Gastrocnemius medialis (tissue), 4 donors: ENCODE results near the gene PAGR1. TPM values are rescaled to one million over a fixed set of nuclear protein-coding genes. Genes with fewer than 3 reads are reported as not detected.

Source experiments
- ATAC-seq, 2 donors: fragments of 150-250 bp; one replicate each; pipeline ENCODE4 v1.9.1; 2016
- DNase-seq, 2 donors: peaks; one replicate each; pipeline ENCODE4 v3.0.0-alpha.2; 2019
- H3K27ac ChIP-seq, 4 donors: fragments of 200-600 bp; sonication (generic); 1 replicate in 1 of 4; 2 replicates in 3 of 4; pipeline ENCODE4 v1.5.1; 2016 to 2018; ENCODE audit warnings: mild to moderate bottlenecking in 2 of 4, moderate library complexity in 1 of 4
- H3K27me3 ChIP-seq, 3 donors: fragments of 200-600 bp; sonication (generic) in 2 of 3; 1 replicate in 1 of 3; 2 replicates in 2 of 3; pipeline versions ENCODE4 v1.5.1 to v1.6.0; 2016 to 2019; ENCODE audit warnings: mild to moderate bottlenecking in 1 of 3, moderate library complexity in 1 of 3
- H3K36me3 ChIP-seq, 2 donors: fragments of 200-600 bp; sonication (generic) in 1 of 2; one replicate each; pipeline ENCODE4 v1.5.1; 2017 to 2018
- H3K4me1 ChIP-seq, 2 donors: fragments of 200-600 bp; sonication (generic) in 1 of 2; one replicate each; pipeline ENCODE4 v1.5.1; 2016 to 2017; ENCODE audit warnings: mild to moderate bottlenecking in 2 of 2
- H3K4me3 ChIP-seq, 4 donors: fragments of 200-600 bp; sonication (generic) in 3 of 4; 1 replicate in 1 of 4; 2 replicates in 3 of 4; pipeline ENCODE4 v1.5.1; 2016 to 2019; ENCODE audit warnings: mild to moderate bottlenecking in 2 of 4
- H3K9me3 ChIP-seq, 3 donors: fragments of 200-600 bp; sonication (generic) in 2 of 3; 1 replicate in 1 of 3; 2 replicates in 2 of 3; pipeline ENCODE4 v1.5.1; 2016 to 2019
- POLR2A ChIP-seq, 2 donors: fragments of 450-650 bp; IDR thresholded peaks; one replicate each; pipeline ENCODE4 v1.6.1; 2017; ENCODE audit warnings: antibody characterized with exemption in 2 of 2, mild to moderate bottlenecking in 2 of 2, moderate library complexity in 2 of 2
- in situ Hi-C, 4 donors: fragments of 200-750 bp; cut with MboI; loops; one replicate each; pipeline versions ENCODE4 v1.15.0 to v1.8.0; 2017; ENCODE audit warnings: low sequenced_read_pairs in 4 of 4
- intact Hi-C: fragments of 100-400 bp; cut with DNase I; formaldehyde crosslinking; loops from one replicate; pipeline ENCODE4 v1.15.1; 2023; ENCODE audit warnings: low total_unique reads
- total RNA-seq, 4 donors: library from RNA; depleted of rRNA; stranded (reverse); fragments of >200 nt; gene quantifications; one replicate each; pipeline versions ENCODE4 v1.1.0 to v1.2.3, GENCODE V29; 2016
- TF ChIP-seq, protein P1 (sequence below), 5 experiments: fragments of 450-650 bp in 3 of 5; fragments of 200-600 bp in 2 of 5; sonication (generic) in 2 of 5; IDR thresholded peaks in 4 of 5; conservative IDR thresholded peaks in 1 of 5; 1 replicate in 4 of 5; 2 replicates in 1 of 5; pipeline ENCODE4 v1.5.1; 2016 to 2019; ENCODE audit warnings: antibody characterized with exemption in 5 of 5, mild to moderate bottlenecking in 3 of 5, moderate library complexity in 3 of 5

PAGR1 gene
- total RNA-seq, 4 donors from 2014 or later, result 15.5 to 29.2 (median 21.7) TPM

DNA sequence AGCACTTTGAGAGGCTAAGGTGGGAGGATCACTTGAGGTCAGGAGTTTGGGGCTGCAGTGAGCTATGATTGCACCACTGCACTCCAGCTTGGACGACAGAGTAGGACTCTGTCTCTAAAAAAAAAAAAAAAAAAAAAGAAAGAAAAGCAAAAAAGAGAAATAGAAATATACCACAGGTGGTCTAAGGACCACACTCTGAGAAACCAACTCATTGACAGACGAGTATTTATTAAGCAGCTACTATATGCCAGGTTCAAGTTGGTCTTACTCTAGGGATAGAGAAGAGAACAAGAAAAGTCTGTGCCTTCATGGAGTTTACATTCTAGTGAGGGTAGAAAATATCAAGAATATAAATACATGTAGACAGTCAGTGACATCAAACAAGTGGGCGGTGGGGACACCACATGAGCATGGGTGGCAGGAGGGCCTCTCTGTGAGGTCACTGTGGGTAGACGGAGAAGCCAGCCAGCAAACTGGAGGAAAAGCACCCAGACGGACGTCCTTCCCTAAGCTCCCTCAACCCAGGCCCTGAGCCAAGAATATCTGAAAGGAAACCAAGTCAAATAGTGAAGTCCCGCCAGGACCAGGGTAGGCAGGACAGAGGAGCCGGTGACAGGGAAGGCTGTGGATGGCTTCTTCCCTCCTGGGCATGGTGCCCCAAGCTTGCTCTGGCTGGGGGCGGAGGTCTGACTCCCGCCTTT is 42.3 kb downstream of the PAGR1 start:
- Histone ChIP-seq H3K4me1 (peaks cover 14 to 16% of the 10 kb centered on the region in 2 donors), H3K36me3 (peaks cover 0 to 33% of the 10 kb centered on the region in 2 donors), H3K4me3 (no peak overlapping the region), H3K27ac (no peak overlapping the region), H3K9me3 (no peaks in the 10 kb centered on the region), H3K27me3 (no peaks in the 10 kb centered on the region)
- TF ChIP-seq, protein P1, sequence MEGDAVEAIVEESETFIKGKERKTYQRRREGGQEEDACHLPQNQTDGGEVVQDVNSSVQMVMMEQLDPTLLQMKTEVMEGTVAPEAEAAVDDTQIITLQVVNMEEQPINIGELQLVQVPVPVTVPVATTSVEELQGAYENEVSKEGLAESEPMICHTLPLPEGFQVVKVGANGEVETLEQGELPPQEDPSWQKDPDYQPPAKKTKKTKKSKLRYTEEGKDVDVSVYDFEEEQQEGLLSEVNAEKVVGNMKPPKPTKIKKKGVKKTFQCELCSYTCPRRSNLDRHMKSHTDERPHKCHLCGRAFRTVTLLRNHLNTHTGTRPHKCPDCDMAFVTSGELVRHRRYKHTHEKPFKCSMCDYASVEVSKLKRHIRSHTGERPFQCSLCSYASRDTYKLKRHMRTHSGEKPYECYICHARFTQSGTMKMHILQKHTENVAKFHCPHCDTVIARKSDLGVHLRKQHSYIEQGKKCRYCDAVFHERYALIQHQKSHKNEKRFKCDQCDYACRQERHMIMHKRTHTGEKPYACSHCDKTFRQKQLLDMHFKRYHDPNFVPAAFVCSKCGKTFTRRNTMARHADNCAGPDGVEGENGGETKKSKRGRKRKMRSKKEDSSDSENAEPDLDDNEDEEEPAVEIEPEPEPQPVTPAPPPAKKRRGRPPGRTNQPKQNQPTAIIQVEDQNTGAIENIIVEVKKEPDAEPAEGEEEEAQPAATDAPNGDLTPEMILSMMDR (IDR thresholded peaks at IDR 0.05 in 4 of 5, conservative IDR thresholded peaks at IDR 0.05 in 1 of 5), result no peak
- TF ChIP-seq POLR2A (IDR thresholded peaks at IDR 0.05), result no peak
- in situ Hi-C loops, result no loop called here
- no peak for ATAC-seq
- intact Hi-C loops, result no loop called here
- no peak for DNase-seq

DNA sequence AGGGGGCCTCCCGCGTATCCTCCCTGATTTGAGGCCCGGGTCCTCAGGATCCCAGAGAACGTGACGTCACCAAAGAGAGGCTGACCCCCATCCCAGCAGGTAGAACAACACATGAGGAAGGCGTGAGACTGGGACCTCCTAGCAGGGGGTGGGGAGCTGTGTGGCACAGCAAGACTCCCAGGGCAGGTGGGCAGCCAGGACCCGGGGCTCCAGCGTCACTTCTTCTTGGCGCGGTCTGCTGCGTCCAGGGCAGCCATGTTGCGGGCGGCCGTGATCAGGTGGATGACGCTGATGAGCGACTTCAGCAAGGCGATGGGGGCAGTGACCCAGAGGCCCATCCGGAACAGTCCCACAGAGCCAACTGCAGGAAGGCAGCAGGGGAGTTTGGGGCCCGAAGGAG is 43.0 kb downstream of the PAGR1 start:
- no peak overlapping the region for H3K27ac ChIP-seq
- DNase-seq (no peak), ATAC-seq (no peak)
- intact Hi-C loops, result no loop called here
- in situ Hi-C loops, result no loop called here
- H3K4me1 ChIP-seq, result peaks cover 18 to 20% of the 10 kb centered on the region in 2 donors
- no peaks in the 10 kb centered on the region for H3K27me3 ChIP-seq
- H3K36me3 ChIP-seq, result peaks cover 0 to 33% of the 10 kb centered on the region in 2 donors
- H3K4me3 ChIP-seq, result no peak overlapping the region
- TF ChIP-seq, protein P1 (IDR thresholded peaks at IDR 0.05 in 4 of 5, conservative IDR thresholded peaks at IDR 0.05 in 1 of 5), result no peak
- no peak for TF ChIP-seq POLR2A (IDR thresholded peaks at IDR 0.05)
- H3K9me3 ChIP-seq, result no peaks in the 10 kb centered on the region

DNA sequence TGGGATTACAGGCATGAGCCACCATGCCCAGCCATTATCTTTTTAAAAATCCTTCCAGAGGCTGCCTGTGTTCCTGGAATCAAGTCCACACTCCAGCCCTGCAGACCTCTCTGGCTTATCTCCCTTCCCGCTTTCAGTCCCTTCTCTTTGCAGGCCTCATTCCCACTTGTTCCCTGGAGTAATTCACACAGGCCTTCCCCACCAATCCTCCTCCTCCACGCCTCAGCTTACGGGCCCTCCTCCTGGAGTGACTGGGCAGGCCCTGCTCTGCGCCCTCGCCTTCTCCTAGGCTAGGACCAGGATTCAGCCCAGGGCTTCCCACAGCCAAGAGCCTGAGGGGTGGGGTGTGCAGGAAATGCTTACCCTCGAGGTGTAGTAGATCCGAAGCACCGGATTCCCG is 44.3 kb downstream of the PAGR1 start:
- in situ Hi-C loops, result no loop called here
- no peak overlapping the region for H3K4me3 ChIP-seq
- TF ChIP-seq, protein P1 (IDR thresholded peaks at IDR 0.05 in 4 of 5, conservative IDR thresholded peaks at IDR 0.05 in 1 of 5), result no peak
- TF ChIP-seq POLR2A (IDR thresholded peaks at IDR 0.05), result no peak

DNA sequence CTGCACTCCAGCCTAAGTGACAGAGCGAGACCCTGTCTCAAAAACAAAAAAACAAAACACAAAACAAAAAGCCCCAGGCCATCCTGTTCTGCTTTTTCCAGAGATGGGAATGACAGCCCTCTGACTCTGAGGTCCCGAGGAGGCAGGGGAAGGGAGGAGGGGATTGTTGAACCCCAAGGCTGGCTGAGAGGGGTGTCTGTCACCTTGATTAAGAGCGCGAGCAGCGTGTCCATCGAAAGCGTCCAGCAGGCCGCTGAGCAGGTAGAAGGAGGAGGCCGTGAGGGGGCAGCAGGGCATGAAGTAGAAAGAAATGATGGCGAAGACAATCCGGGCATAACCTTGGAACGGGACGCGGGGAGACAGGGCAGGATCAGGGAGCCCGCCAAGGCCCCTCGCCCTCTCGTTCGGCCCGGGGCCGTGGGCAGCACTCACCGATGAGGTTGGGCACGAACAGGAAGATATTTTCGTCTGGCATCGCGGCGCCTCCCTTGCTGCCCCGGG is 46.5 kb downstream of the PAGR1 start:
- Histone ChIP-seq H3K4me1 (peaks cover 18 to 20% of the 10 kb centered on the region in 2 donors), H3K27ac (peak overlapping the region; percentile 87 to 96 (median 93)), H3K9me3 (no peaks in the 10 kb centered on the region), H3K4me3 (peak overlapping the region; percentile 78 to 98 (median 80)), H3K36me3 (peaks cover 0 to 33% of the 10 kb centered on the region in 2 donors), H3K27me3 (no peaks in the 10 kb centered on the region)
- ATAC-seq, result no peak
- intact Hi-C loops (loop anchor here (2.0 to 10.0 kb wide), 2 partner anchors 72 to 162 kb away; partner anchors contain the start of genes C16orf92 and KIF22), in situ Hi-C loops (no loop called here)
- no peak for TF ChIP-seq POLR2A (IDR thresholded peaks at IDR 0.05)
- TF ChIP-seq, protein P1 (IDR thresholded peaks at IDR 0.05 in 4 of 5, conservative IDR thresholded peaks at IDR 0.05 in 1 of 5), result peak in 2 of 5 experiments; percentile 6 to 8
- DNase-seq, result no peak

More for the DNA sequence above, 44.3 kb downstream of the PAGR1 start:
- DNase-seq (no peak), ATAC-seq (no peak)
- Histone ChIP-seq H3K27ac (no peak overlapping the region), H3K27me3 (no peaks in the 10 kb centered on the region), H3K9me3 (no peaks in the 10 kb centered on the region), H3K4me1 (peaks cover 18 to 20% of the 10 kb centered on the region in 2 donors), H3K36me3 (peaks cover 0 to 33% of the 10 kb centered on the region in 2 donors)
- intact Hi-C loops, result loop anchor here (10.0 kb wide), 1 partner anchor 165 kb away; the partner anchor contains the start of gene C16orf92
